Smooth muscle cell (in vitro differentiated cells): ENCODE results near the gene PDIA2. TPM values are rescaled to one million over a fixed set of nuclear protein-coding genes. Genes with fewer than 3 reads are reported as not detected.

Source experiments
- DNase-seq: peaks from one replicate; lab custom pipeline; 2025; ENCODE audit not compliant: unreplicated experiment; lab: John Stamatoyannopoulos, UW
- H2AFZ ChIP-seq: fragments of 200-600 bp; sonication (generic); 2 replicates; pipeline ENCODE4 v1.6.0; 2016; ENCODE audit warnings: antibody characterized with exemption, low read depth, mild to moderate bottlenecking
- H3F3A ChIP-seq: fragments of 200-600 bp; sonication (generic); 2 replicates; pipeline ENCODE4 v1.6.0; 2017; ENCODE audit warnings: antibody characterized with exemption, low read depth
- H3K27ac ChIP-seq: fragments of 200-600 bp; sonication (generic); 2 replicates; pipeline ENCODE4 v1.5.1; 2016; ENCODE audit warnings: low read depth, mild to moderate bottlenecking
- H3K27me3 ChIP-seq: fragments of 200-600 bp; sonication (generic); 2 replicates; pipeline ENCODE4 v1.6.1; 2016; ENCODE audit warnings: low read depth, mild to moderate bottlenecking
- H3K36me3 ChIP-seq: fragments of 200-600 bp; sonication (generic); 2 replicates; pipeline ENCODE4 v1.5.1; 2016; ENCODE audit warnings: low read depth
- H3K4me1 ChIP-seq: fragments of 200-600 bp; sonication (generic); 2 replicates; pipeline ENCODE4 v1.5.1; 2016; ENCODE audit warnings: low read depth
- H3K4me2 ChIP-seq: fragments of 200-600 bp; sonication (generic); 2 replicates; pipeline ENCODE4 v1.6.0; 2016; ENCODE audit warnings: mild to moderate bottlenecking
- H3K4me3 ChIP-seq: fragments of 200-600 bp; sonication (generic); 2 replicates; pipeline ENCODE4 v1.5.1; 2016; ENCODE audit warnings: mild to moderate bottlenecking
- H3K79me2 ChIP-seq: fragments of 200-600 bp; sonication (generic); 2 replicates; pipeline ENCODE4 v1.6.0; 2016; ENCODE audit warnings: low read depth, mild to moderate bottlenecking
- H3K9ac ChIP-seq: fragments of 200-600 bp; sonication (generic); 2 replicates; pipeline ENCODE4 v1.6.0; 2016; ENCODE audit warnings: low read depth
- H3K9me3 ChIP-seq: fragments of 200-600 bp; sonication (generic); replicated peaks from 2 replicates; pipeline ENCODE4 v1.5.1; 2016; ENCODE audit warnings: low read depth
- H4K20me1 ChIP-seq: fragments of 200-600 bp; sonication (generic); 2 replicates; pipeline ENCODE4 v1.6.0; 2016; ENCODE audit warnings: low read depth
- CTCF ChIP-seq: fragments of 200-600 bp; sonication (generic); IDR thresholded peaks from 2 replicates; pipeline ENCODE4 v1.5.1; 2017; ENCODE audit warnings: borderline replicate concordance, mild to moderate bottlenecking, antibody characterized with exemption; ENCODE audit not compliant: insufficient read depth, poor library complexity, severe bottlenecking
- WGBS: methylation state at CpG from one replicate; pipeline ENCODE4 v1.1.7; 2016; ENCODE audit warnings: low lambda C conversion rate; 5-methylcytosine and 5-hydroxymethylcytosine counted together
- polyA plus RNA-seq: library from polyadenylated mRNA; unstranded; fragments of >200 nt; fragmentation: Nextera tagmentation; extraction: Ambion mirVana; gene quantifications from 2 replicates; pipeline ENCODE4 v1.2.1, GENCODE V29; 2016
- total RNA-seq: library from RNA; depleted of rRNA; stranded (reverse); fragments of >200 nt; gene quantifications from 2 replicates; pipeline ENCODE4 v1.2.3, GENCODE V29; 2014

Gene PDIA2
- total and polyA plus RNA-seq, 2 experiments from 2014 or later, result 0.18 to 0.86 TPM

DNA sequence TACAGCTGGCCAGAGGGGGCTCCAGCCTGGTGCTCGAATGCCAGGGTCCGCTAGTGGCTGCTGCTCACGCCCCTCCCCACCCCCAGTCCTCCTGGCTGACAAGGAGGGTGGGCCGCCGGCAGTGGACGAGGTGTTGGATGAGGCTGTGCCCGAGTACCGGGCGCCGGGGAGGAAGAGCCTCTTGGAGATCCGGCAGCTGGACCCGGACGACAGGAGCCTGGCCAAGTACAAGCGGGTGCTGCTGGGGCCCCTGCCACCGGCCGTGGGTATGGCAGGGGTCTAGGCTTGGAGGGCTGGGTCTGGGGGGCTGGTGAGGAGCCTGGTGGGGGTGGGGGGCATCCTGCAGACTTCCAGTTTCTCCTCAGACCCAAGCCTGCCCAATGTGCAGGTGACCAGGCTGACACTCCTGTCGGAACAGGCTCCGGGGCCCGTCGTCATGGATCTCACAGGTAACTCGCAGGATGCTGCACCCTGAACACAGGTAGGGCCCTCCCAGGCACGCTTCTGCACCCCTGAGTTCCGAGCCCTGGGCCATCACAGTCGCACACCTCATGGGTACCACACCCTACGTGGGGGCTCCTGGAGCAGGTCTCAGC is 1.2 kb upstream of the PDIA2 start:
- H3K36me3 ChIP-seq, result no peaks in the 10 kb centered on the region
- no peaks in the 10 kb centered on the region for H3K9me3 ChIP-seq
- no peaks in the 10 kb centered on the region for H4K20me1 ChIP-seq
- H3K4me2 ChIP-seq, result no peak overlapping the region
- 94% methylated on average over 25 of the region's 25 CpGs for WGBS
- no peak for DNase-seq
- no peak overlapping the region for H2AFZ ChIP-seq
- no peak overlapping the region for H3K4me3 ChIP-seq
- H3K4me1 ChIP-seq, result no peaks in the 10 kb centered on the region
- no peak overlapping the region for H3K27ac ChIP-seq
- TF ChIP-seq CTCF, result no peak
- peaks cover 28% of the 10 kb centered on the region for H3K27me3 ChIP-seq
- H3K9ac ChIP-seq, result no peak overlapping the region
- H3K79me2 ChIP-seq, result no peaks in the 10 kb centered on the region
- no peaks in the 10 kb centered on the region for H3F3A ChIP-seq

DNA sequence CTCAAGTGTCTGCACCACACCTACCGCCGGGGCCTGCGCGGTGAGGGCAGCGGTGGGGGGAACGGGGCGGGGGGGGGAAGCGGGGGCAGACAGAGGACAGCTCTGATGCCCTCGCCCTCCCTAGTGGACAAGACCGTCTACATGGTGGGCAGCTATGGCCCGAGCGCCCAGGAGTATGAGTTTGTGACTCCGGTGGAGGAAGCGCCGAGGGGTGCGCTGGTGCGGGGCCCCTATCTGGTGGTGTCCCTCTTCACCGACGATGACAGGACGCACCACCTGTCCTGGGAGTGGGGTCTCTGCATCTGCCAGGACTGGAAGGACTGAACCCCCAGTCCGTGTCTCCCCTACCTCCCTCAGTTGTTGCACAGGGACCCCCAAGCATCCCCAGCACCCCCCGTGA is 473 bp upstream of the PDIA2 start:
- no peaks in the 10 kb centered on the region for H3K9me3 ChIP-seq
- H3K27ac ChIP-seq, result no peak overlapping the region
- H2AFZ ChIP-seq, result no peak overlapping the region
- H3K79me2 ChIP-seq, result no peaks in the 10 kb centered on the region
- no peak for DNase-seq
- H3K9ac ChIP-seq, result no peak overlapping the region
- H3K36me3 ChIP-seq, result no peaks in the 10 kb centered on the region
- H4K20me1 ChIP-seq, result no peaks in the 10 kb centered on the region
- TF ChIP-seq CTCF, result no peak
- H3F3A ChIP-seq, result no peaks in the 10 kb centered on the region
- H3K4me1 ChIP-seq, result no peaks in the 10 kb centered on the region
- 96% methylated on average over 20 of the region's 22 CpGs for WGBS
- H3K4me3 ChIP-seq, result no peak overlapping the region
- H3K27me3 ChIP-seq, result peaks cover 28% of the 10 kb centered on the region
- no peak overlapping the region for H3K4me2 ChIP-seq

DNA sequence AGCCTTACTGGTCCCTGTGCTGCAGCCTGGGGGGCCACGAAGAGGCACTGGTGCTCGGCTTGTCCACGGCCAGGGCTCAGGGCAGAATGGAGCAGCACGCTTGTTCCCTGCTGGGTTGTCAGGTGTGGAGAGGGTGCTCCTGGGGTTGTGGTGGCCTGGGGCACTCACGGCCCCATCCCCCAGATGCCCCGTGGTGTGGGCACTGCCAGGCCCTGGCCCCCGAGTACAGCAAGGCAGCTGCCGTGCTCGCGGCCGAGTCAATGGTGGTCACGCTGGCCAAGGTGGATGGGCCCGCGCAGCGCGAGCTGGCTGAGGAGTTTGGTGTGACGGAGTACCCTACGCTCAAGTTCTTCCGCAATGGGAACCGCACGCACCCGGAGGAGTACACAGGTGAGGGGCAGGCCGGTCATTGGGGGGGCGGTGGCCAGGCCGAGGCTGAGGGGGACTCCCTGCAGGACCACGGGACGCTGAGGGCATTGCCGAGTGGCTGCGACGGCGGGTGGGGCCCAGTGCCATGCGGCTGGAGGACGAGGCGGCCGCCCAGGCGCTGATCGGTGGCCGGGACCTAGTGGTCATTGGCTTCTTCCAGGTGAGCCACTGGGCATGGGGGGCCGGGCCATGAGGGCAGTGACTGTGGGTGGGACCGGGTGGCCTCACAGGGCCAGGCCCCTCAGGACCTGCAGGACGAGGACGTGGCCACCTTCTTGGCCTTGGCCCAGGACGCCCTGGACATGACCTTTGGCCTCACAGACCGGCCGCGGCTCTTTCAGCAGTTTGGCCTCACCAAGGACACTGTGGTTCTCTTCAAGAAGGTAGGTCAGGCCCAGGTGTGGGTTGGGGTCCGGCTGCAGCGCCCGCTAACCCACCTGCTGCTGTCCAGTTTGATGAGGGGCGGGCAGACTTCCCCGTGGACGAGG is 1.5 kb downstream of the PDIA2 start:
- no peak overlapping the region for H3K9ac ChIP-seq
- H3K27me3 ChIP-seq, result peaks cover 23% of the 10 kb centered on the region
- DNase-seq, result no peak
- H3K4me2 ChIP-seq, result no peak overlapping the region
- H3K9me3 ChIP-seq, result no peaks in the 10 kb centered on the region
- WGBS, result 97% methylated on average over 45 of the region's 52 CpGs
- no peaks in the 10 kb centered on the region for H3K36me3 ChIP-seq
- H3K27ac ChIP-seq, result no peak overlapping the region
- no peak overlapping the region for H2AFZ ChIP-seq
- H3K4me3 ChIP-seq, result no peak overlapping the region
- TF ChIP-seq CTCF, result no peak
- H3K79me2 ChIP-seq, result no peaks in the 10 kb centered on the region
- H4K20me1 ChIP-seq, result no peaks in the 10 kb centered on the region
- H3F3A ChIP-seq, result no peaks in the 10 kb centered on the region
- H3K4me1 ChIP-seq, result no peaks in the 10 kb centered on the region
